ENCODE results near the gene TENM4. TPM values are rescaled to one million over a fixed set of nuclear protein-coding genes. Genes with fewer than 3 reads are reported as not detected.

TENM4 gene
- total RNA-seq, 4 donors from 2014 or later: 4.0 to 14.6 (median 4.5) TPM

DNA sequence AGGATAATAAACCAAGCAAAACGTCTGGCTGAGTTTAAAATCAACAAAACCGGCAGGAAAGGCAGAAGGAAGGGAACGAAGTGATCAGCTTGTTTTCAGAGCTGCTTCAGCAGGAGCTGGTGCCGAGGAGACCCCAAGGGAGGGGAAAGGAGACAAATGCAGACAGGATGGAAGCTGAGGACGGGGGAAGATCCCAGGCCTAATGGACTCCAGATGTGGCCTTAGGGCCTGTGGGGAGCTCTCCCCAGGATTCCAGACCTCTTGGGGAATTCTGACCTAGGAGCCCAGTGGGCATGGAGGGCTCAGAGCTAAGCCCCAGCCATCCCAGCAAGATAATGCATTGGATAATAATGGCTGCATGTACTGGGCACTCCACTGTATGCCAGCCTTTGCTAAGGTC, 654.7 kb downstream of the TENM4 start:
- no peak for TF ChIP-seq CTCF (IDR thresholded peaks at IDR 0.05; ENCODE audit: low read depth)

GRCh38 chr11:78784321-78785061, 656.3 kb downstream of the TENM4 start:
- TF ChIP-seq CTCF (IDR thresholded peaks at IDR 0.05; ENCODE audit: low read depth): no peak

DNA sequence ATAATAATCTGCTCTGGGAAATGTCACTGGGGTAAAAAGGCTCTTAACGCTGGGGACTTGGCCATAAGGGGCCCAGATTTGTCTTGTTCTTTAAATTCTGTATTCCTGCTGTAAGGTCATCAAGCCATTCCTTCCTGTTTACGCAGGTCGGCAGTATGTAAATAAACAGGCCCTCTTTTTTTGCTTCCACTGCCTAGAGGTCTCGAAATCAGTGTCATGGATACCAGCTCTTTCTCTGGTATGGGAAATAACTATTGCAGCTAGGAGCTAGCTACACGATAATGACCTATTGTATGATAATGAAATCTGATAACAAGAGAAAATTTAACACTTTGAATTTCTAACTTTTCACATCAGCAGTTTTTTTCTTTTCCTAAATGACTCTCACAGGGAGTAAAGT, 657.0 kb downstream of the TENM4 start:
- TF ChIP-seq CTCF (IDR thresholded peaks at IDR 0.05; ENCODE audit: low read depth): no peak

DNA sequence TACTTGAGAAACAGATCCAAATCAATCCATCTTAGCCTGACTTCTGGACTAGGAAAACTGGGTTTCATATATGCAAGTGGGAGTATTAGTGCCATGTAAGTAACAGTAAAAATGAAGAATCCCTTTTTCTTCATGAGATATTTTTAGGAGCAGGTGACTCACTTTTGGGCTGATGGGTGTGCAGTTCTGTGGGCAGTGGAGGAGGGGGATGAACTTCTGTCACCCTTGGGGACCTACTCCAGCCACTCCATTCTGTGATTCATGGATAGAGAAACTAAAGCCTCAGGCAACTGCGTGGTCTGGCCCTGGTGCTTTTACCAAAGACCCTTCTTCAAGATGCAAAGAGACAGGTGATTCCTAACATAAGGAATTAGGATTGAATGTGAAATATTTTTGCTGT, 657.5 kb downstream of the TENM4 start:
- TF ChIP-seq CTCF (IDR thresholded peaks at IDR 0.05; ENCODE audit: low read depth): no peak

GRCh38 chr11:78782725-78783124, 658.1 kb downstream of the TENM4 start:
- no peak for TF ChIP-seq CTCF (IDR thresholded peaks at IDR 0.05; ENCODE audit: low read depth)

GRCh38 chr11:78780889-78781288, 659.9 kb downstream of the TENM4 start:
- no peak for TF ChIP-seq CTCF (IDR thresholded peaks at IDR 0.05; ENCODE audit: low read depth)

- no peak for TF ChIP-seq CTCF (IDR thresholded peaks at IDR 0.05; ENCODE audit: low read depth)
Measured at GRCh38 chr11:78773492-78773891, 667.3 kb downstream of the TENM4 start.

Measured in subcutaneous adipose tissue (tissue), 4 donors.